Measurements from ENCODE around the gene BPIFB2. TPM values are rescaled to one million over a fixed set of nuclear protein-coding genes. Genes with fewer than 3 reads are reported as not detected.

BPIFB2 gene
- total and polyA plus RNA-seq, 2 donors (not counting 1 experiment from before 2014, with no cell fraction given): not detected

- no peaks in the 10 kb centered on the region for H4K20me1 ChIP-seq (ENCODE audit: control insufficient read depth, extremely low read depth, insufficient read depth, low read length)
- TF ChIP-seq CTCF (conservative IDR thresholded peaks at IDR 0.05 in 1 of 2, IDR thresholded peaks at IDR 0.05 in 1 of 2; ENCODE audit: low read depth in 1 of 2, low read length in 2 of 2) (no peak), EZH2 (IDR thresholded peaks at IDR 0.05; ENCODE audit: low read length, missing control alignments) (no peak)
- no peaks in the 10 kb centered on the region for H3K79me2 ChIP-seq (ENCODE audit: control insufficient read depth, insufficient read depth, low read length)
- no peak overlapping the region for H3K4me2 ChIP-seq (ENCODE audit: extremely low read depth, insufficient read depth, low read length)
- H3K27ac ChIP-seq (ENCODE audit: insufficient read depth, low read length): no peak overlapping the region
- H3K9ac ChIP-seq (ENCODE audit: insufficient read depth, low read length): no peak overlapping the region
- H3K36me3 ChIP-seq (ENCODE audit: control insufficient read depth, insufficient read depth, low read length): no peaks in the 10 kb centered on the region
- H3K27me3 ChIP-seq (ENCODE audit: control insufficient read depth, insufficient read depth, low read length): no peaks in the 10 kb centered on the region
- no peaks in the 10 kb centered on the region for H3K4me1 ChIP-seq (ENCODE audit: control insufficient read depth, extremely low read depth, insufficient read depth, low read length)
- H3K9me3 ChIP-seq (ENCODE audit: control insufficient read depth, insufficient read depth, low read depth, low read length): no peaks in the 10 kb centered on the region
- no peak overlapping the region for H3K4me3 ChIP-seq (replicated peaks in 1 of 4; ENCODE audit: control extremely low read depth in 1 of 4, insufficient read depth in 1 of 4, low read depth in 3 of 4, low read length in 4 of 4)
- no peak overlapping the region for H2AFZ ChIP-seq (ENCODE audit: low read length)
- DNase-seq (ENCODE audit: low read depth in 2 of 2): no peak
Observed at GRCh38 chr20:32978009-32978335, 29.5 kb upstream of the BPIFB2 start.

- no peak for DNase-seq (ENCODE audit: low read depth in 2 of 2)
- Histone ChIP-seq H3K4me1 (ENCODE audit: control insufficient read depth, extremely low read depth, insufficient read depth, low read length) (no peaks in the 10 kb centered on the region), H3K9ac (ENCODE audit: insufficient read depth, low read length) (no peak overlapping the region), H2AFZ (ENCODE audit: low read length) (no peak overlapping the region), H3K4me2 (ENCODE audit: extremely low read depth, insufficient read depth, low read length) (no peak overlapping the region), H3K27ac (ENCODE audit: insufficient read depth, low read length) (no peak overlapping the region), H3K79me2 (ENCODE audit: control insufficient read depth, insufficient read depth, low read length) (no peaks in the 10 kb centered on the region), H3K36me3 (ENCODE audit: control insufficient read depth, insufficient read depth, low read length) (no peaks in the 10 kb centered on the region), H3K27me3 (ENCODE audit: control insufficient read depth, insufficient read depth, low read length) (no peaks in the 10 kb centered on the region), H4K20me1 (ENCODE audit: control insufficient read depth, extremely low read depth, insufficient read depth, low read length) (no peaks in the 10 kb centered on the region), H3K4me3 (replicated peaks in 1 of 4; ENCODE audit: control extremely low read depth in 1 of 4, insufficient read depth in 1 of 4, low read depth in 3 of 4, low read length in 4 of 4) (no peak overlapping the region), H3K9me3 (ENCODE audit: control insufficient read depth, insufficient read depth, low read depth, low read length) (no peaks in the 10 kb centered on the region)
- TF ChIP-seq EZH2 (IDR thresholded peaks at IDR 0.05; ENCODE audit: low read length, missing control alignments) (no peak), CTCF (conservative IDR thresholded peaks at IDR 0.05 in 1 of 2, IDR thresholded peaks at IDR 0.05 in 1 of 2; ENCODE audit: low read depth in 1 of 2, low read length in 2 of 2) (no peak)
Observed at GRCh38 chr20:32979201-32979998, 28.1 kb upstream of the BPIFB2 start.

GRCh38 chr20:32980131-32980941, 27.2 kb upstream of the BPIFB2 start:
- Histone ChIP-seq H3K27me3 (ENCODE audit: control insufficient read depth, insufficient read depth, low read length) (no peaks in the 10 kb centered on the region), H3K9me3 (ENCODE audit: control insufficient read depth, insufficient read depth, low read depth, low read length) (no peaks in the 10 kb centered on the region), H3K36me3 (ENCODE audit: control insufficient read depth, insufficient read depth, low read length) (no peaks in the 10 kb centered on the region), H3K4me1 (ENCODE audit: control insufficient read depth, extremely low read depth, insufficient read depth, low read length) (no peaks in the 10 kb centered on the region), H4K20me1 (ENCODE audit: control insufficient read depth, extremely low read depth, insufficient read depth, low read length) (no peaks in the 10 kb centered on the region), H3K27ac (ENCODE audit: insufficient read depth, low read length) (no peak overlapping the region), H3K4me3 (replicated peaks in 1 of 4; ENCODE audit: control extremely low read depth in 1 of 4, insufficient read depth in 1 of 4, low read depth in 3 of 4, low read length in 4 of 4) (no peak overlapping the region), H3K4me2 (ENCODE audit: extremely low read depth, insufficient read depth, low read length) (no peak overlapping the region), H3K9ac (ENCODE audit: insufficient read depth, low read length) (no peak overlapping the region), H3K79me2 (ENCODE audit: control insufficient read depth, insufficient read depth, low read length) (no peaks in the 10 kb centered on the region), H2AFZ (ENCODE audit: low read length) (no peak overlapping the region)
- no peak for TF ChIP-seq EZH2 (IDR thresholded peaks at IDR 0.05; ENCODE audit: low read length, missing control alignments)
- no peak for TF ChIP-seq CTCF (conservative IDR thresholded peaks at IDR 0.05 in 1 of 2, IDR thresholded peaks at IDR 0.05 in 1 of 2; ENCODE audit: low read depth in 1 of 2, low read length in 2 of 2)
- DNase-seq (ENCODE audit: low read depth in 2 of 2): peak in 1 of 2 donors; percentile 4

Measured in fibroblast of lung (primary cell).